AG04449 (cell line): ENCODE measurements around the gene SELENOT.
"Not testable (repeated sequence)": the region's sequence is repeated elsewhere in the genome, so short reads cannot be mapped to it uniquely, and the experiment has no call there.

Source experiments
- CTCF ChIA-PET: fragments of 350-600 bp; formaldehyde crosslinking; extraction: SDS; loops from one replicate; lab custom pipeline; 2021; ENCODE audit warnings: antibody characterized with exemption; lab: Yijun Ruan, JAX
- POLR2A ChIA-PET: fragments of 400-600, 350-600 bp; formaldehyde crosslinking; extraction: SDS; loops from one replicate; lab custom pipeline; 2020; ENCODE audit warnings: antibody characterized with exemption, inconsistent platforms; lab: Yijun Ruan, JAX
- DNase-seq: peaks from one replicate; pipeline ENCODE4 v3.0.0-alpha.2; 2010; ENCODE audit warnings: low read depth, low spot score
- H3K4me3 ChIP-seq: 2 replicates; pipeline ENCODE4 v1.5.1; 2011; ENCODE audit warnings: low read depth, mild to moderate bottlenecking, control low read depth, low read length
- CTCF ChIP-seq: IDR thresholded peaks from one replicate; pipeline ENCODE4 v1.5.1; 2011; ENCODE audit warnings: mild to moderate bottlenecking, moderate library complexity, low read length, control low read depth, inconsistent platforms; ENCODE audit not compliant: insufficient read depth; ENCODE audit errors: missing control alignments

SELENOT gene

DNA sequence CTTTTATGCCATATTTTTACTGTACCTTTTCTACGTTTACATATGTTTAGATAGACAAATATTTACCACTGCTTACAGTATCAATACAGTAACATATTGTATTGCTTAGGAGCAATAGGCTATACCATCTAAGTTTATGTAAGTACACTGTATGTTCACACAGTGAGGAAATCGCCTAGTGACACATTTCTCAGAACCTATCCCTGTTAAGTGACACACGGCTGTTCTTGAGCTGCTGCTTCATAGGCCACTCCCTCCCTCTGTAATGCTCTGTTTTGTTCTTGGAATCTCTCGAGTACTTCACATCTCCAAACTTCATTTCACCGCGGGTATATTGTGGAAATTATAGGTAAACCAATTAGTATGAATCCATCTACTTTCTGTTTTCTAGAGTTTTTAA lies 13.4 kb upstream of the SELENOT start:
- ChIA-PET POLR2A (no interaction called here), CTCF (interaction anchor here (0.7 to 1.7 kb wide), 3 partner anchors 9 to 131 kb away, joined by 3 to 5 read pairs (median 5); no protein-coding TSS in a partner anchor)
- no peak for DNase-seq
- no peak overlapping the region for H3K4me3 ChIP-seq
- no peak for TF ChIP-seq CTCF

- TF ChIP-seq CTCF: no peak
- DNase-seq: no peak
- CTCF ChIA-PET: interaction anchor here (1.2 kb wide), 1 partner anchor 9 kb away, joined by 3 read pairs; the partner anchor contains the start of gene SELENOT
- H3K4me3 ChIP-seq: no peak overlapping the region
- POLR2A ChIA-PET: no interaction called here
Measured at GRCh38 chr3:150594150-150594549, 9.0 kb upstream of the SELENOT start.

- CTCF ChIA-PET: interaction anchor here (1.5 kb wide), 1 partner anchor 13 kb away, joined by 3 read pairs; no protein-coding TSS in a partner anchor
Measured at GRCh38 chr3:150597646-150598045, 5.5 kb upstream of the SELENOT start.

GRCh38 chr3:150599611-150600297 lies 3.4 kb upstream of the SELENOT start:
- no peak for DNase-seq
- POLR2A ChIA-PET: interaction anchor here (0.7 to 1.1 kb wide), 2 partner anchors 53 to 520 kb away, joined by 3 to 4 read pairs; partner anchors contain the start of genes EIF2A and SERP1
- TF ChIP-seq CTCF: no peak
- CTCF ChIA-PET: no interaction called here
- H3K4me3 ChIP-seq: no peak overlapping the region

More at GRCh38 chr3:150597646-150598045, 5.5 kb upstream of the SELENOT start:
- TF ChIP-seq CTCF: no peak
- H3K4me3 ChIP-seq: no peak overlapping the region
- POLR2A ChIA-PET: no interaction called here
- DNase-seq: no peak

- DNase-seq, POLR2A ChIA-PET, H3K4me3 ChIP-seq, CTCF ChIA-PET: not testable (repeated sequence)
Measured at GRCh38 chr3:150600647-150601530, 2.2 kb upstream of the SELENOT start.

DNA sequence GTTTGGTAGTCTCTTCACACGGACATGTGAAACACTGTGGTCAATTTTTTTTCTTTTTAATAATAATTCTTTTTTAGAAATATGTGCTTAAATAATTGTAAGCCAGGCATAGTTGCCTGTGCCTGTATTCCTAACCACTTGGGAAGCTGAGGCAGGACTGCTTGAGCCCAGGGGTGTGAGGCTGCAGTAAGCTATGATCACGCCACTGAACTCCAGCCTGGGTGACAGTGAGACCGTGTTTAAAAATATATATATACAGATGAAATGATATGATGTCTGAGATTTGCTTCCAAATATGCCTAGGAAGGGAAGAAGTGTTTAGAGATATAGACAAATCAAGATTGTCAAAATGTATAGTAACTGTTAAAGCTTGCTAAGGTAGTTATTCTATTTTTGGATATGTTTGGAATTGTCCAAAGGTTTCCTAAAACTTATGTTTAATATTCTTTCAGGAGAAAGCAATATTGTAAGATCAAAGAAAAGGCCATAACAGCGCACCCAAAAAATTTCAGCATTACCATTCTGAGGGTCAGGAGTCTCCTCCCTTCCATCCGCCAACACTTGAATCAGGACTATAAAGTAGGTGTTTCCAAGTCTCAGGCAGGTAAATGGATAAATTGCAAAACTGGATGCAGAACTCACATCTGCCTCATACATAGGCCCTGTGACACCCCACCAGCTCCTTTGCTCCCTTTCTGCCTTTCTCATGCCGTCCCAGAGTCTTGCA lies 532 bp upstream of the SELENOT start:
- TF ChIP-seq CTCF: no peak
- DNase-seq: no peak
- POLR2A ChIA-PET: interaction anchor here (0.5 to 1.2 kb wide), 7 partner anchors 10 to 1172 kb away, joined by 3 to 5 read pairs (median 3); partner anchors contain the start of gene ERICH6

More for the DNA sequence above, 532 bp upstream of the SELENOT start:
- CTCF ChIA-PET: interaction anchor here (0.7 to 1.4 kb wide), 3 partner anchors 8 to 161 kb away, joined by 3 to 4 read pairs (median 3); partner anchors contain the start of gene SIAH2
- H3K4me3 ChIP-seq: peak overlapping the region; percentile 87
